Testis (tissue), 2 donors: Measurements from ENCODE around the gene UTP3.
"Not testable (repeated sequence)": the region's sequence is repeated elsewhere in the genome, so short reads cannot be mapped to it uniquely, and the experiment has no call there.

Source experiments
- POLR2A ChIP-seq: fragments of 450-650 bp; IDR thresholded peaks from one replicate; pipeline ENCODE4 v1.6.1; 2017; ENCODE audit warnings: antibody characterized with exemption, mild to moderate bottlenecking, moderate library complexity
- TF ChIP-seq, protein P1 (sequence below), 3 experiments: fragments of 450-650 bp in 2 of 3; fragments of 200-600 bp in 1 of 3; sonication (generic) in 1 of 3; IDR thresholded peaks; one replicate each; pipeline ENCODE4 v1.5.1; 2016 to 2019; ENCODE audit warnings: antibody characterized with exemption in 3 of 3, mild to moderate bottlenecking in 2 of 3, moderate library complexity in 1 of 3

DNA sequence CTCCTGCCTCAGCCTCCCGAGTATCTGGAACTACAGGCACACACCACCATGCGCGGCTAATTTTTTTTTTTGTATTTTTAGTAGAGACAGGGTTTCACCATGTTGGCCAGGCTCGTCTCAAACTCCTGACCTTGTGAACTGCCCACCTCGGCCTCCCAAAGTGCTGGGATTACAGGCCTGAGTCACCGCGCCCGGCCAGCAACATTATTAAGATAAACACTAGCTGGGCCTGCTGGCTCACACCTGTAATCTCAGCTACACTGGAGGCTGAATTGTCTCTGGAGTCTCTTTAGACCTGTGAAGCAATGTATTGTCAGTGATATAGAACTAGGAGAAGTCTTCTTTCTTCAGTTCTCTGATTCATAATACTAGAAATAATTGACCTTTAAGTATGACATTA lies 10.1 kb downstream of the UTP3 start:
- TF ChIP-seq, protein P1, sequence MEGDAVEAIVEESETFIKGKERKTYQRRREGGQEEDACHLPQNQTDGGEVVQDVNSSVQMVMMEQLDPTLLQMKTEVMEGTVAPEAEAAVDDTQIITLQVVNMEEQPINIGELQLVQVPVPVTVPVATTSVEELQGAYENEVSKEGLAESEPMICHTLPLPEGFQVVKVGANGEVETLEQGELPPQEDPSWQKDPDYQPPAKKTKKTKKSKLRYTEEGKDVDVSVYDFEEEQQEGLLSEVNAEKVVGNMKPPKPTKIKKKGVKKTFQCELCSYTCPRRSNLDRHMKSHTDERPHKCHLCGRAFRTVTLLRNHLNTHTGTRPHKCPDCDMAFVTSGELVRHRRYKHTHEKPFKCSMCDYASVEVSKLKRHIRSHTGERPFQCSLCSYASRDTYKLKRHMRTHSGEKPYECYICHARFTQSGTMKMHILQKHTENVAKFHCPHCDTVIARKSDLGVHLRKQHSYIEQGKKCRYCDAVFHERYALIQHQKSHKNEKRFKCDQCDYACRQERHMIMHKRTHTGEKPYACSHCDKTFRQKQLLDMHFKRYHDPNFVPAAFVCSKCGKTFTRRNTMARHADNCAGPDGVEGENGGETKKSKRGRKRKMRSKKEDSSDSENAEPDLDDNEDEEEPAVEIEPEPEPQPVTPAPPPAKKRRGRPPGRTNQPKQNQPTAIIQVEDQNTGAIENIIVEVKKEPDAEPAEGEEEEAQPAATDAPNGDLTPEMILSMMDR (IDR thresholded peaks at IDR 0.05) = not testable (repeated sequence)
- TF ChIP-seq POLR2A = not testable (repeated sequence)
